ENCODE data around the gene NR2E1. TPM values are rescaled to one million over a fixed set of nuclear protein-coding genes. Genes with fewer than 3 reads are reported as not detected.
A peak's percentile ranks its signal among the peaks of the same experiment; 100 is the strongest.

The NR2E1 gene
- total and polyA plus RNA-seq, 2 of the 13 experiments (the other 11 are each of a cell fraction or from before 2014, with no cell fraction given) = not detected

- TF ChIP-seq FUBP1 (CRISPR knock-in tag; IDR thresholded peaks at IDR 0.05; ENCODE audit: borderline replicate concordance) = no peak
- no peak for TF ChIP-seq ZSCAN25 (CRISPR knock-in tag; IDR thresholded peaks at IDR 0.05)
- TF ChIP-seq ADNP (CRISPR knock-in tag; IDR thresholded peaks at IDR 0.05) = no peak
- TF ChIP-seq DRAP1 (CRISPR knock-in tag; IDR thresholded peaks at IDR 0.05) = no peak
- TF ChIP-seq SNRNP70 (IDR thresholded peaks at IDR 0.05; ENCODE audit: low read depth, low read length) = no peak
- no peak for TF ChIP-seq KDM5A (IDR thresholded peaks at IDR 0.05; ENCODE audit: borderline replicate concordance, low read length)
- TF ChIP-seq ZNF674 (CRISPR knock-in tag; IDR thresholded peaks at IDR 0.05; ENCODE audit: low read depth) = no peak
- TF ChIP-seq SPEN (CRISPR knock-in tag; IDR thresholded peaks at IDR 0.05; ENCODE audit: low read depth) = no peak
- TF ChIP-seq ZNF264 (CRISPR knock-in tag; IDR thresholded peaks at IDR 0.05) = no peak
- no peak for TF ChIP-seq ZNF777 (CRISPR knock-in tag; IDR thresholded peaks at IDR 0.05)
These were observed 35.6 kb upstream of the NR2E1 start (continued) for GRCh38 chr6:108130262-108130661.

GRCh38 chr6:108132863-108133262 lies 33.0 kb upstream of the NR2E1 start:
- no peak for ATAC-seq
- BruUV-seq (replicated peaks) = no TSS peak
- Histone ChIP-seq H2AFZ (ENCODE audit: low read length) (no peak overlapping the region), H3K36me3 (replicated peaks in 1 of 2; ENCODE audit: control insufficient read depth in 1 of 2, insufficient read depth in 2 of 2, low read length in 2 of 2) (no peaks in the 10 kb centered on the region), H3K27ac (ENCODE audit: extremely low read length, insufficient read depth, low read length) (no peak overlapping the region), H3K27me3 (ENCODE audit: control insufficient read depth in 1 of 2, insufficient read depth in 2 of 2, low read length in 2 of 2) (peaks cover 1 to 32% of the 10 kb centered on the region in 2 experiments), H4K20me1 (ENCODE audit: insufficient read depth, low read length) (no peaks in the 10 kb centered on the region), H3K9ac (ENCODE audit: insufficient read depth, low read depth, low read length) (no peak overlapping the region), H3K4me2 (ENCODE audit: low read depth, low read length) (peak overlapping the region; percentile 81), H3K9me3 (ENCODE audit: low read length) (no peaks in the 10 kb centered on the region), H3K4me1 (ENCODE audit: insufficient read depth, low read length) (peaks cover 36% of the 10 kb centered on the region), H3K79me2 (ENCODE audit: insufficient read depth, low read length) (no peaks in the 10 kb centered on the region), H3K4me3 (replicated peaks in 1 of 3; ENCODE audit: insufficient read depth in 1 of 3, low read depth in 2 of 3, low read length in 3 of 3) (no peak overlapping the region)
- TF ChIP-seq CCAR2 (optimal IDR thresholded peaks at IDR 0.05; ENCODE audit: low read depth, low read length) (no peak), FOXA1 (IDR thresholded peaks at IDR 0.05) (no peak), FOXA1 (CRISPR knock-in tag; IDR thresholded peaks at IDR 0.05) (peak; percentile 24; the same call in 1 of the 2 replicates), ZNF18 (CRISPR knock-in tag; IDR thresholded peaks at IDR 0.05; ENCODE audit: insufficient replicate concordance) (peak; percentile 24), ELF3 (CRISPR knock-in tag; IDR thresholded peaks at IDR 0.05) (no peak)
- WGBS (ENCODE audit: low lambda C conversion rate) = 40% methylated on average over 4 of the region's 4 CpGs
- ChIA-PET POLR2A (interaction anchor here (1.6 kb wide), 1 partner anchor 162 kb away, joined by 5 read pairs; the partner anchor contains the start of gene AFG1L), CTCF (ENCODE audit: low intra/inter-chr PET ratio, low total read pairs) (no interaction called here)
- FAIRE-seq = no peak
- no peak for DNase-seq (ENCODE audit: low spot score)
- in situ Hi-C loops (cut with HindIII; ENCODE audit: extremely low pct_ligation_motif_present, low pct_unique_long_range_greater_than_20kb) = no loop called here
- intact Hi-C loops (cut with micrococcal nuclease; ENCODE audit: unreplicated experiment) = no loop called here
